GM18505 (cell line): Measurements from ENCODE around the gene OR52E8.

Experiments
- ATAC-seq: cut with Tn5 transposase; IDR thresholded peaks from one replicate; pipeline ENCODE4 v1.9.1; 2021; ENCODE audit not compliant: unreplicated experiment
- POLR2A ChIP-seq: IDR thresholded peaks from 4 replicates; pipeline ENCODE4 v1.6.1; 2011; ENCODE audit warnings: borderline replicate concordance; ENCODE audit not compliant: insufficient read depth, insufficient read length; ENCODE audit errors: extremely low read depth

The OR52E8 gene

DNA sequence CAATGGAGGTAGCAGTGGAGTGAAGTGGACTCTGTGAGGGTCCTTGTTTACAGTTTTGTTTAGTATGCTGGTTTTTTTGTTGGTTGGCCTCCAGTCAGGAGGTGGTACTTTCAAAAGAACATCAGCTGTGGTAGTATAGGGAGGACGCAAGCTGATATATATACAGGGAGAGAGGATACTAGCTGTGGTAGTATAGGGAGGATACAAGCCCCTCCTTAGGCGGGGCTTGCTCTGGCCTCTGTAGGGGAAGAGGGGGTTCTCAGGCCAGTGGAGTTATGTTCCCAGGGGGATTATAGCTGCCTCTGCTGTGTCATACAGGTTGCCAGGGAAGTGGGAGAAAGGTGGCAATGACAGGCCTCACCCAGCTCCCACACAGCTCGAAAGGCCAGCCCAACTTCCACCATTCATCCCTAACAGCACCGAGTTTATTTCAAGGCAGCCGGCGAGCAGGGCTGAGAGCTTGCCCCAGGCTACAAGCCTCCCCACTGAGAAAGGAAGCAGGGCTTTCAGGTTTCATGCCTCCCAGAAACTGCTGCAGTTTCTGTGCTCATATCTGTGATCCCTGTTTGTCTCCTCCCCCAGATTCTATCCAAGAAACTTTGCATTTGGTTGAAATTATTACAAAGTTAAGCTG lies 26.2 kb downstream of the OR52E8 start:
- no peak for ATAC-seq
- no peak for TF ChIP-seq POLR2A

DNA sequence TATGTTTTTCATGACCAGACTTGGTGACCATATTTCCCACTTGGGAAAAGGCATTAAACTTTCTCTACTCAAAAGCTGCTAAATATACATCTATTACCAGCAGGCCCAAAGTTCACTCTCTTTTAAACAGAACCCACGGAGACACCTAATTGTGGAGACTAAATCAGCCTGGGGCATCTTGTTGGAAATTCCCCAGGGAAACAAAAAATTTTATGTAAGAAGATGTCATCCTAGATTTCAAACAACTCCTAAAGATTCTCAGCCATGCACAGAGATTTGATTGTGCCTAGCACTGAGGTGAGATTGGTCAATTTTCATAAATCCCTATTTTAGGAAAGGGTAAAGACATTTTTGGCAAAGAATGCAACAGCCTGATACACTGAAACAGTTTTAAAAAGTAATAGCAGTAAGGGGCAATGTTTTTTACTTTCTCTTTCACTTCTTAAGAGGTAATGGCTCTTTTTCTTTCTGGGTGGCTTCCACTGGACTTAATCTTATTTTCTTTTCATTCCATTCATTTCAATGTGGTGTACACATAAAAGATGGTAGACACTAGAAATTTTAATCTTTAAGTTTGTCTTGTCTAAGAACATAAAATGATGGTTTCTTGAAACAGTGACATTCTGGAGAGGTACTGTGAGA lies 39.1 kb downstream of the OR52E8 start:
- no peak for TF ChIP-seq POLR2A
- peak; percentile 53 for ATAC-seq

DNA sequence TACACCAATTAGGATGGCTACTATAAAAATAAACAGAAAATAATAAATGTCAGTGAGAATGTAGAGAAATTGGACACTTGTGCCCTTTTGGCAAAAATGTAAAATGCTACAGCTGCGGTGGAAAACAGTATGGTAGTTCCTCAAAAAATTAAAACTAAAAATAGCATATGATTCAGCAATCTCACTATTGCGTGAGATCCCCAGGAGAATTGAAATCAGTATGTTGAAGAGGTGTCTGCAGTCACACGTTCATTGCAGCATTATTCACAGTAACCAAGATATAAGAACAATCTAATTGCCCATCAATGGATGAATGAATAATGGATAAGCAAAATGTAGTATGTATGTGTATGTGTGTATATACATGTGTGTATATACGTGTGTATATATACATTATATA lies 42.0 kb downstream of the OR52E8 start:
- TF ChIP-seq POLR2A = no peak
- ATAC-seq = no peak

DNA sequence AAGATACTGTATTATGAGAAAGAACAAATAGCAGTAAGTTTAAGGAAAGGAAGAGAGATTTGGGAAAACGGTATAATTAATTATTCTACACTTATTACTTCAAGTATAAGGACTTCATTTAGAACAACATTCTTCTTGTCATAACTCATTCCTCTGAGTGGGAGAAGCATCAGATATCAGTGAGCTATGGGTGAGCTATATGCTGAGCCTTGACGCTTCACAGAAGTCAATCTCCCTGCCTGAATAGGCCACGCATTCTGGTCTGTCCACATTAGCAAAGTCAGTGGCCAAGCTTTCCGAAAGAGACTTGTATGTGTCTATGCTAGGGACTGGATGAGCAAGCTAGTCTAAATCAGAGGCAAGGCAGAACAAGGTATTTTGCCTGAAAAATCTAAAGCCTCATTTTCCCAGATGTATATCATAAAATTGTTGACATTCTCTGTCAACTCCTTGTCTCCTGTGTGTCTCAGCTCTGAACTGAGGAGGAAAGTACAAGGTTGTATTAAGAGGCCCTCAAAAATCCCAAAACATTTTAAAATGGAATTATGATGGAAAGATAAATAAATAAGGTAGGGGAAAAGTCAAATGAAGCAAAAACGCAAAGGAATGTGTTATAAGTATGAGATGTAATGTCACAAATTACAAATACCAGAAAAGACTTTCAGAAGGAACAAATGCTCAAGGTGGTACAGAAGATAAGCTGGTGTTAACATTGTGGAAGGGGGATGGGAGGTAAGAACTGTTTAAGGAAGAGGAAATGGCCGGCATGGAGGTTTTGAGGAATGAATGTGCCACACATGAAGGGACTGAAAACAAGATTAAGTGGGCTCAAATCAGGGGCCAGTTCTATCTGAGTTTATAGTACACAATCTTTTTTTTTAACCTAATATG lies 47.3 kb downstream of the OR52E8 start:
- ATAC-seq = no peak
- TF ChIP-seq POLR2A = no peak

DNA sequence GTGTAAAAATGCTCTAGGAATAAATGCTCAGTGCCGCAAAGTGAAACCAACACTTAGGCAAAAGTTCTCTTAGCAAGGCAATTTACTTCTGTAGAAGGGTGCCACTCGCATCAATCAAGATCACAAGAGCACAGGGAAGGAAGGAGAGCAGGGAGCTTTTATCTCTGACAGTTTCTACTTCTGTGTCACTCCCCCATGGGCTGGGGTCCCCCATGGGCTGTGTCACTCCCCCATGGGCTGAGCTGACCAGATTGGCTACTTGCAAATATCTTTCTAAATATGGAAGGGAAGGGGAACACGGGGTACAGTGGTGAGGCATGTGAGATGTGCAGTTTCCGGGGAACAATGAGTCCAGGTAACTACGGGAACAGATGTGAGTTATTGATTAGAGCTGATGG lies 48.4 kb downstream of the OR52E8 start:
- TF ChIP-seq POLR2A = no peak
- ATAC-seq = peak; percentile 34

DNA sequence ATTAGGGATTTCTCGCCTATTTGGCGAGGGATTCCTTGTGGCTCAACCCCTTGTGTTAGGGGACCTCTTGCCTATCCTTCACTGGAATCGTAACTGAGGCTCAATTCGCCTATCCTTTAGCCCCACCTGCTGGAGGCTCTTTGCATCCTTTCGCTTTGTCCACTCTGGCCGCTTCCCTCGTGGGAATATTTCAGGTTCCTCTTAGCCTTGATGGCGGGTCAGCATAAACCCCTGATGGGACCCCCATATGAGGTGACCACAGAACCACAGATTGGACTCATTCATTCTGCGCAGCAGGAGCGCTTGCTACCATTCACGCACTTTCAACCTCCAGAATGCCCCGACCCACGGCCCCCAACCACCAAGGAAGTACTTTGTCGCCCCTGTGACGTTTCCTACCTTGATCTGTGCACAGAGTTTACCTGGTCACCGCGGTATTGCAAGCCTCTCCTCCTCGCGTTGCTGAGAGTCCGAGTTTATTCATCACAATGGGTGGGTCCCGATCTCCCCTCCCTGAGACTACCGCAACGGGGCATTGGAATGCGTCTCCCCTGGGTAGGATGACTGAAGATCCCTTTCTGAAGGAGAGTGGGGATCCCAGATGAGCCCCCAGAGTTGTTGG lies 48.9 kb downstream of the OR52E8 start, which contains the start of gene OR52N2:
OR52N2 (plus strand) TSS at position 425 of the 622 bp plus-strand sequence. CDS start 11,412 bp downstream, outside the sequence.
- peak; percentile 89 for ATAC-seq
- TF ChIP-seq POLR2A = no peak

DNA sequence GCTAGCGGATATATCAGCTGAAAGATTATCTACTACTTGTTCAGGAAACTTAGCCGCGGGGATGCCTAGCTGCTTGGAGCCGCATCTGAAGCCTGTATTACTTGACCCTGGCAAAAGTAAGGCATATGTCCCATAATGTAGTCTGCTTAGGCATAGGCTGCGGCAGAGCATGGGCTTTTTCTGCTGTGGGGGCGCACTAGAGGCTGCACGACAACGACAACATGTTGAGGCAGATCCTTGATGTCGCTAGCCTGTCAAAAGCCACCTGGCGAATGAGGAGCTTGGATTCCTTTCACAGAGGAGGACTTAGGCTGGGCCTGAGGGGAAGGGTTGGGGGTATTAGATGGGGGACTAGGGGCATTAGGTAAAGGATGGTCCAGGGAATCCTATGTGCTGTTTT lies 49.9 kb downstream of the OR52E8 start:
- ATAC-seq = no peak
- no peak for TF ChIP-seq POLR2A
